HepG2 (cell line): Measurements from ENCODE around the gene PFN4. TPM values are rescaled to one million over a fixed set of nuclear protein-coding genes. Genes with fewer than 3 reads are reported as not detected.

Experiments
- ATAC-seq: fragments of 200-7000 bp; cut with Tn5 transposase; 3 replicates; pipeline ENCODE4 v1.9.1; 2020; ENCODE audit warnings: mild to moderate bottlenecking, moderate library complexity
- BruUV-seq: library from RNA; stranded (reverse); fragments of 400-500 nt; replicated peaks from 2 replicates; lab custom pipeline; 2021; lab: Mats Ljungman, UMichigan
- CTCF ChIA-PET: fragments of 300-600 bp; formaldehyde crosslinking; extraction: SDS; loops from one replicate; lab custom pipeline; 2021; ENCODE audit warnings: low total read pairs, inconsistent platforms, low intra/inter-chr PET ratio; lab: Yijun Ruan, JAX
- POLR2A ChIA-PET: fragments of 350-600 bp; sonication (Branson Sonifier 250); formaldehyde crosslinking; loops from one replicate; lab custom pipeline; 2020; ENCODE audit warnings: antibody characterized with exemption, inconsistent platforms; lab: Yijun Ruan, JAX
- DNase-seq: peaks from one replicate; pipeline ENCODE4 v3.0.0-alpha.2; 2015; ENCODE audit warnings: low spot score
- FAIRE-seq: peaks from 3 replicates; lab custom pipeline; 2011; peaks lifted over from hg19 to GRCh38; lab: Jason Lieb, UNC
- H2AFZ ChIP-seq: one replicate; pipeline ENCODE4 v1.6.1; 2011; ENCODE audit warnings: low read length, inconsistent platforms
- H3K27ac ChIP-seq: fragments of 300-600 bp; 3 replicates; pipeline ENCODE4 v1.8.0; 2011; ENCODE audit warnings: mixed run types, mild to moderate bottlenecking, mixed read lengths, low read length, inconsistent platforms; ENCODE audit not compliant: insufficient read depth; ENCODE audit errors: extremely low read length
- H3K27me3 ChIP-seq, 2 experiments: fragments of 200-600 bp in 1 of 2; 2 replicates in 1 of 2; 3 replicates in 1 of 2; pipeline versions ENCODE4 v1.6.0 to v1.8.0; 2011; ENCODE audit warnings: low read length in 2 of 2, mild to moderate bottlenecking in 2 of 2, moderate library complexity in 2 of 2, inconsistent platforms in 1 of 2; ENCODE audit not compliant: insufficient read depth in 2 of 2, control insufficient read depth in 1 of 2
- H3K36me3 ChIP-seq, 2 experiments: fragments of 200-600 bp in 1 of 2; replicated peaks in 1 of 2; 2 replicates in 1 of 2; 3 replicates in 1 of 2; pipeline versions ENCODE4 v1.5.1 to v1.8.0; 2011; ENCODE audit warnings: low read length in 2 of 2, inconsistent platforms in 1 of 2; ENCODE audit not compliant: insufficient read depth in 2 of 2, control insufficient read depth in 1 of 2
- H3K4me1 ChIP-seq: 2 replicates; pipeline ENCODE4 v1.5.1; 2012; ENCODE audit warnings: low read length, inconsistent platforms; ENCODE audit not compliant: insufficient read depth
- H3K4me2 ChIP-seq: 2 replicates; pipeline ENCODE4 v1.6.0; 2011; ENCODE audit warnings: low read depth, low read length, inconsistent platforms
- H3K4me3 ChIP-seq, 3 experiments: fragments of 200-600 bp in 1 of 3; sonication (generic), shearing (Covaris generic) in 1 of 3; replicated peaks in 1 of 3; 2 replicates each; pipeline ENCODE4 v1.5.1; 2011 to 2016; ENCODE audit warnings: low read length in 3 of 3, inconsistent platforms in 2 of 3, low read depth in 2 of 3, mild to moderate bottlenecking in 2 of 3, control low read depth in 1 of 3, mixed read lengths in 1 of 3; ENCODE audit not compliant: insufficient read depth in 1 of 3
- H3K79me2 ChIP-seq: one replicate; pipeline ENCODE4 v1.6.1; 2011; ENCODE audit warnings: low read length, inconsistent platforms; ENCODE audit not compliant: insufficient read depth
- H3K9ac ChIP-seq: 2 replicates; pipeline ENCODE4 v1.6.0; 2011; ENCODE audit warnings: mild to moderate bottlenecking, low read depth, low read length, inconsistent platforms; ENCODE audit not compliant: insufficient read depth
- H3K9me3 ChIP-seq: 2 replicates; pipeline ENCODE4 v1.5.1; 2012; ENCODE audit warnings: mild to moderate bottlenecking, low read length
- H4K20me1 ChIP-seq: 2 replicates; pipeline ENCODE4 v1.6.0; 2011; ENCODE audit warnings: inconsistent platforms, mild to moderate bottlenecking, low read length, moderate library complexity; ENCODE audit not compliant: insufficient read depth
- ATF3 ChIP-seq: sonication (generic); formaldehyde crosslinking; IDR thresholded peaks from 2 replicates; pipeline ENCODE4 v1.4.0; 2020; ENCODE audit warnings: missing genetic modification reagents
- ATRX ChIP-seq: sonication (generic); formaldehyde crosslinking; IDR thresholded peaks from 2 replicates; pipeline ENCODE4 v1.4.0; 2020; ENCODE audit warnings: missing genetic modification reagents, borderline replicate concordance
- CHD2 ChIP-seq: IDR thresholded peaks from 2 replicates; pipeline ENCODE4 v1.6.1; 2011; ENCODE audit warnings: low read depth, low read length, improper control_type of control experiment
- IKZF5 ChIP-seq: IDR thresholded peaks from 2 replicates; pipeline ENCODE4 v1.6.1; 2018; ENCODE audit warnings: missing genetic modification reagents, mild to moderate bottlenecking, missing compliant biosample characterization
- ISX ChIP-seq: sonication (generic); formaldehyde crosslinking; conservative IDR thresholded peaks from 2 replicates; pipeline ENCODE4 v1.5.0; 2020; ENCODE audit warnings: missing genetic modification reagents
- NCOA2 ChIP-seq: sonication (generic); formaldehyde crosslinking; IDR thresholded peaks from 2 replicates; pipeline ENCODE4 v1.8.0; 2022; ENCODE audit warnings: inconsistent platforms
- NCOR1 ChIP-seq: fragments of 200-600 bp; sonication (generic); IDR thresholded peaks from 2 replicates; pipeline ENCODE4 v1.7.0; 2017; ENCODE audit warnings: antibody characterized with exemption, low read length, borderline replicate concordance
- PATZ1 ChIP-seq: sonication (generic); formaldehyde crosslinking; IDR thresholded peaks from 2 replicates; pipeline ENCODE4 v1.4.0; 2020; ENCODE audit warnings: missing genetic modification reagents
- REPIN1 ChIP-seq: sonication (generic); formaldehyde crosslinking; IDR thresholded peaks from 2 replicates; pipeline ENCODE4 v1.8.0; 2022; ENCODE audit warnings: missing genetic modification reagents, low read depth, mild to moderate bottlenecking, borderline replicate concordance
- RFX5 ChIP-seq: IDR thresholded peaks from 2 replicates; pipeline ENCODE4 v1.6.1; 2011; ENCODE audit warnings: low read depth, low read length, improper control_type of control experiment
- RORA ChIP-seq: sonication (generic); formaldehyde crosslinking; IDR thresholded peaks from 2 replicates; pipeline ENCODE4 v1.5.0; 2020; ENCODE audit warnings: mild to moderate bottlenecking, missing genetic modification reagents, moderate library complexity
- SNAPC5 ChIP-seq: sonication (generic); formaldehyde crosslinking; IDR thresholded peaks from 2 replicates; pipeline ENCODE4 v1.8.1; 2023; ENCODE audit warnings: mild to moderate bottlenecking, missing genetic modification reagents, borderline replicate concordance
- SRY ChIP-seq: sonication (generic); formaldehyde crosslinking; IDR thresholded peaks from 2 replicates; pipeline ENCODE4 v1.8.0; 2022; ENCODE audit warnings: mild to moderate bottlenecking, missing genetic modification reagents
- ZFP82 ChIP-seq: sonication (generic); formaldehyde crosslinking; IDR thresholded peaks from 2 replicates; pipeline ENCODE4 v1.5.1; 2020; ENCODE audit warnings: mild to moderate bottlenecking, missing genetic modification reagents, borderline replicate concordance
- ZNF253 ChIP-seq: sonication (generic); formaldehyde crosslinking; IDR thresholded peaks from 2 replicates; pipeline ENCODE4 v1.8.0; 2022; ENCODE audit warnings: mild to moderate bottlenecking, missing genetic modification reagents, borderline replicate concordance
- ZNF263 ChIP-seq: sonication (generic); formaldehyde crosslinking; IDR thresholded peaks from 2 replicates; pipeline ENCODE4 v1.4.0; 2020; ENCODE audit warnings: missing genetic modification reagents
- ZNF264 ChIP-seq: sonication (generic); formaldehyde crosslinking; IDR thresholded peaks from 2 replicates; pipeline ENCODE4 v1.4.0; 2020; ENCODE audit warnings: missing genetic modification reagents
- ZNF512 ChIP-seq: sonication (generic); formaldehyde crosslinking; IDR thresholded peaks from 2 replicates; pipeline ENCODE4 v1.4.0; 2020; ENCODE audit warnings: mild to moderate bottlenecking, missing genetic modification reagents
- WGBS: methylation state at CpG from one replicate; pipeline ENCODE4 v1.1.6; 2017; ENCODE audit warnings: low lambda C conversion rate; 5-methylcytosine and 5-hydroxymethylcytosine counted together
- in situ Hi-C: cut with HindIII; loops from 2 replicates; pipeline ENCODE4 v1.10.0; 2017; ENCODE audit warnings: low pct_unique_long_range_greater_than_20kb; ENCODE audit not compliant: extremely low pct_ligation_motif_present
- intact Hi-C: fragments of 100-400 bp; cut with micrococcal nuclease; formaldehyde crosslinking; loops from one replicate; pipeline ENCODE4 v1.10.0; 2022; ENCODE audit not compliant: unreplicated experiment
- polyA plus RNA-seq, 8 experiments: library from polyadenylated mRNA; depleted of rRNA in 3 of 8; stranded (reverse) in 7 of 8; unstranded in 1 of 8; fragments of >200 nt; fragmentation: Illumina TruSeq in 4 of 8; extraction: Trizol in 4 of 8; gene quantifications; 2 replicates each; pipeline versions ENCODE4 v1.2.1 to v1.2.3, GENCODE V29; 2011 to 2016; ENCODE audit warnings: low read depth in 4 of 8, missing spikeins in 1 of 8, mixed read lengths in 1 of 8; ENCODE audit not compliant: insufficient read depth in 1 of 8
- total RNA-seq, 5 experiments: library from RNA; depleted of rRNA; stranded (reverse); fragments of >200 nt; fragmentation: Illumina TruSeq; extraction: Trizol; gene quantifications; 2 replicates each; pipeline ENCODE4 v1.2.3, GENCODE V29; 2016; ENCODE audit warnings: low read depth in 1 of 5

Gene PFN4
- total and polyA plus RNA-seq, 2 of the 13 experiments (the other 11 are each of a cell fraction or from before 2014, with no cell fraction given) = 0.12 to 0.20 TPM

- H2AFZ ChIP-seq = peak overlapping the region; percentile 69
- no TSS peak for BruUV-seq
- no peaks in the 10 kb centered on the region for H4K20me1 ChIP-seq
- peak overlapping the region; percentile 67 to 84 (median 74) for H3K4me3 ChIP-seq
- H3K79me2 ChIP-seq = no peaks in the 10 kb centered on the region
- H3K27me3 ChIP-seq = no peaks in the 10 kb centered on the region; a peak in 1 of 5 replicates
- WGBS = 69% methylated on average over 7 of the region's 8 CpGs
- ChIA-PET POLR2A (interaction anchor here (1.0 to 3.4 kb wide), 26 partner anchors 7 to 317 kb away, joined by 3 to 99 read pairs (median 8); partner anchors contain the start of genes ATAD2B, FAM228B, ITSN2 and PFN4), CTCF (interaction anchor here (0.6 to 3.5 kb wide), 4 partner anchors 69 to 156 kb away, joined by 4 to 71 read pairs (median 14); partner anchors contain the start of gene ATAD2B)
- FAIRE-seq = no peak
- peaks cover 5 to 9% of the 10 kb centered on the region in 2 experiments; a peak in 3 of 5 replicates for H3K36me3 ChIP-seq
- peak overlapping the region; percentile 89 for H3K27ac ChIP-seq
- no peaks in the 10 kb centered on the region for H3K9me3 ChIP-seq
- no peak for ATAC-seq
- H3K4me1 ChIP-seq = peaks cover 21% of the 10 kb centered on the region
- peak overlapping the region; percentile 91 for H3K4me2 ChIP-seq
- DNase-seq = no peak
- intact Hi-C loops = loop anchor here (5.0 kb wide), 1 partner anchor 261 kb away; no protein-coding TSS in a partner anchor
- in situ Hi-C loops = loop anchor here (10.0 kb wide), 1 partner anchor 82 kb away; no protein-coding TSS in a partner anchor
- H3K9ac ChIP-seq = peak overlapping the region; percentile 79
- TF ChIP-seq ZNF264 (CRISPR knock-in tag) (no peak), IKZF5 (CRISPR knock-in tag) (no peak), ZNF253 (CRISPR knock-in tag) (no peak), RORA (CRISPR knock-in tag) (0 out of 2 replicates have a peak, but pooled peaks have one; percentile 21), SRY (no peak), REPIN1 (CRISPR knock-in tag) (no peak), ZNF512 (no peak), SNAPC5 (CRISPR knock-in tag) (no peak), CHD2 (no peak), NCOR1 (no peak), PATZ1 (CRISPR knock-in tag) (no peak), ISX (CRISPR knock-in tag) (no peak), RFX5 (no peak), ATF3 (no peak), ZNF263 (CRISPR knock-in tag) (no peak), ZFP82 (peak; percentile 1; the same call in 1 of the 2 replicates), ATRX (no peak), NCOA2 (no peak)
These were observed 40.2 kb downstream of the PFN4 start for GRCh38 chr2:24082787-24083566.
